Measurements from ENCODE around the gene KRTAP29-1.

- TF ChIP-seq CTCF (IDR thresholded peaks at IDR 0.05) (no peak), POLR2A (IDR thresholded peaks at IDR 0.05) (no peak)
These were observed 36.4 kb upstream of the KRTAP29-1 start for GRCh38 chr17:41338961-41339485.

All from esophagus squamous epithelium (tissue), 4 donors.